ENCODE measurements around the gene ELF2.
"Not testable (repeated sequence)": the region's sequence is repeated elsewhere in the genome, so short reads cannot be mapped to it uniquely, and the experiment has no call there.

ELF2 gene

DNA sequence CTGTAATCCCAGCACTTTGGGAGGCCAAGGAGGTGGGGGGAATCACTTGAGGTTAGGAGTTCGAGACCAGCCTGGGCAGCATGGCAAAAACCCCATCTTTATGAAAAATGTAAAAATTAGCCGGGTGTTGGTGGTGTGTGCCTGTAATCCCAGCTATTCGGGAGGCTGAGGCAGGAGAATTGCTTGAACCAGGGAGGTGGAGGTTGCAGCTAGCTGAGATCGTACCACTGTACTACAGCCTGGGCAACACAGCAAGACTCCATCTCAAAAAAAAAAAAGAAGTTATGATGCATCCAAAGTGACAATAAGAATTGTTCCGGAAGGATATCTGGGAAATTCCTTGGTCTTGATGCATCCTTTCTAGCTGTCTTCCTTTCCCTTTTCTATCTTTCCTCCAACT is 154.2 kb downstream of the ELF2 start:
- H3K27ac ChIP-seq, result no peak overlapping the region
- TF ChIP-seq, protein P1, sequence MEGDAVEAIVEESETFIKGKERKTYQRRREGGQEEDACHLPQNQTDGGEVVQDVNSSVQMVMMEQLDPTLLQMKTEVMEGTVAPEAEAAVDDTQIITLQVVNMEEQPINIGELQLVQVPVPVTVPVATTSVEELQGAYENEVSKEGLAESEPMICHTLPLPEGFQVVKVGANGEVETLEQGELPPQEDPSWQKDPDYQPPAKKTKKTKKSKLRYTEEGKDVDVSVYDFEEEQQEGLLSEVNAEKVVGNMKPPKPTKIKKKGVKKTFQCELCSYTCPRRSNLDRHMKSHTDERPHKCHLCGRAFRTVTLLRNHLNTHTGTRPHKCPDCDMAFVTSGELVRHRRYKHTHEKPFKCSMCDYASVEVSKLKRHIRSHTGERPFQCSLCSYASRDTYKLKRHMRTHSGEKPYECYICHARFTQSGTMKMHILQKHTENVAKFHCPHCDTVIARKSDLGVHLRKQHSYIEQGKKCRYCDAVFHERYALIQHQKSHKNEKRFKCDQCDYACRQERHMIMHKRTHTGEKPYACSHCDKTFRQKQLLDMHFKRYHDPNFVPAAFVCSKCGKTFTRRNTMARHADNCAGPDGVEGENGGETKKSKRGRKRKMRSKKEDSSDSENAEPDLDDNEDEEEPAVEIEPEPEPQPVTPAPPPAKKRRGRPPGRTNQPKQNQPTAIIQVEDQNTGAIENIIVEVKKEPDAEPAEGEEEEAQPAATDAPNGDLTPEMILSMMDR (IDR thresholded peaks at IDR 0.05), result no peak
- H3K27me3 ChIP-seq, result no peaks in the 10 kb centered on the region
- no peak for DNase-seq
- intact Hi-C loops (cut with DNase I; ENCODE audit: low total_unique reads), result no loop called here
- H3K4me1 ChIP-seq, result no peaks in the 10 kb centered on the region
- no peak overlapping the region for H3K4me3 ChIP-seq
- H3K9me3 ChIP-seq, result no peaks in the 10 kb centered on the region
- no peaks in the 10 kb centered on the region for H3K36me3 ChIP-seq

DNA sequence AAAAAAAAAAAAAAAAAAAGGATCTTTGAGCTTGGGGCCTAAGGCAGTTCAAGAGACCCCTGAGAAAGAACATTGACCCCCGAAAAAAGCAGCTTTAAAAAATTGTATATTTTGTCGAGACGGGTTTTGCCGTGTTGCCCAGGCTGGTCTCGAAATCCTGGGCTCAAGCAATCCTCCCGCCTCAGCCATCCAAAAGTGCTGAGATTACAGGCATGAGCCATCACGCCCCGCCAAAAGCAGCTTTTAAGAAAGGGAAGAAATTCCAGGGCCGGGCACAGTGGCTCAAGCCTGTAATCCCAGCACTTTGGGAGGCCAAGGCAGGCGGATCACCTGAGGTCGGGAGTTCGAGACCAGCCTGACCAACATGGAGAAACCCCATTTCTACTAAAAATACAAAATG is 155.9 kb downstream of the ELF2 start:
- H3K4me1 ChIP-seq; H3K27me3 ChIP-seq; H3K9me3 ChIP-seq; H3K36me3 ChIP-seq; H3K27ac ChIP-seq; H3K4me3 ChIP-seq; intact Hi-C loops (cut with DNase I; ENCODE audit: low total_unique reads); DNase-seq: not testable (repeated sequence)

DNA sequence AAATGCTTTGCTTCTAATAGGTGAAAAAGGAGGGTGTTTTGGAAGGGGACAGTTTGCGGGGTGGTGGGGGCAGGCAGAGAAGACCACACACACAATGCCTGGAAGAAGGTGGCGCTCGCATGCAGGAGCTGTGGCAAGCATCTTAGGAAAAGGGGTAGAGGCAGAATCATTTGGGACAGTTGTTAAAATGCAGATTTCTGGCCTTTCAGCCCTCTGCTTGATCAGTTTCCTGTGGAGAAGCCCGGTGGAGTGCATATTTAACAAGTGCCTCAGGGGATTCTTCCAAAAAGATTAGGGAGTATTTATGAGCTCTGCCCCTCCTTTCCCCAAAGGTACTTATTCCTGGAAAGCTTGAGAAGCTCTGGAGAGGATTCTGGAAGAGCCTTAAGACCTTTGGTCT is 156.6 kb downstream of the ELF2 start:
- Histone ChIP-seq H3K27me3 (no peaks in the 10 kb centered on the region), H3K4me1 (peaks cover 0 to 6% (median under 1%) of the 10 kb centered on the region in 4 donors), H3K36me3 (no peaks in the 10 kb centered on the region), H3K9me3 (no peaks in the 10 kb centered on the region), H3K4me3 (no peak overlapping the region), H3K27ac (no peak overlapping the region)
- TF ChIP-seq, protein P1 (IDR thresholded peaks at IDR 0.05), result no peak
- DNase-seq, result no peak
- intact Hi-C loops (cut with DNase I; ENCODE audit: low total_unique reads), result no loop called here

DNA sequence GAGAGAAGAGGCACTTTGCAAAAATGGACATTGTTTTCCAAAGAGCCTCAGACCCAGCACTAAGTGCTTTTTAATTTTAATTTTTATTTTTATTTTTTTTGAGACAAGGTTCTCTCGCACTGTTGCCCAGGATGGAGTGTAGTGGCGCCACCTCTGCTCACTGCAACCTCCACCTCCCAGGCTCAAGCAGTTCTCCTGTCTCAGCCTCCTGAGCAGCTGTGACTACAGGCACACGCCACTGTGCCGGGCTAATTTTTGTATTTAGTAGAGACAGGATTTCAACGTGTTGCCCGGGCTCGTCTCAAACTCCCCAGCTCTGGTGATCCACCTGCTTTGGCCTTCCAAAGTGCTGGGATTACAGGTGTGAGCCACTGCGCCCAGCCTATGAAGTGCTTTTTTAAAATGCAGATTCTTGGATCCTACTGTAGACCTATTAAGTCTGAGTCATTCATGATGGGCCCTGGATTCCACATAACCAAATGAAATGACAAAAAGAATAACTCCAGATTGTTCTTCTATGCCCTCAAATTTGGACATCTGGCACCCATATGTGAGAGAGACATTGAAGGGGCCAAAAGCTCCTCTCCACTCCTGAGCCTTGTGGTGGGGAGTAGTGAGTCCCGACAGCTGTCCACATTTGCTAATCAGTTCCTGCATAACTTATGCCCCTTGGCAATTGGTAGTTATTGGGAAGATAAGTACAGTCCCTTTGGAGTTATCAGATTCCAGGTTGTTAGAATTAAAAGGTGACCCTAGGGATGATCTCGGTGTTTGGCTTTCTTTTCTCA is 157.9 kb downstream of the ELF2 start:
- no peaks in the 10 kb centered on the region for H3K36me3 ChIP-seq
- H3K27me3 ChIP-seq, result no peaks in the 10 kb centered on the region
- H3K4me1 ChIP-seq, result peaks cover 0 to 16% (median 7%) of the 10 kb centered on the region in 4 donors
- no peak for DNase-seq
- TF ChIP-seq, protein P1 (IDR thresholded peaks at IDR 0.05), result no peak
- no peaks in the 10 kb centered on the region for H3K9me3 ChIP-seq
- H3K27ac ChIP-seq, result no peak overlapping the region
- intact Hi-C loops (cut with DNase I; ENCODE audit: low total_unique reads), result loop anchor here (10.0 kb wide), 1 partner anchor 156 kb away; the partner anchor contains the start of gene ELF2
- no peak overlapping the region for H3K4me3 ChIP-seq

DNA sequence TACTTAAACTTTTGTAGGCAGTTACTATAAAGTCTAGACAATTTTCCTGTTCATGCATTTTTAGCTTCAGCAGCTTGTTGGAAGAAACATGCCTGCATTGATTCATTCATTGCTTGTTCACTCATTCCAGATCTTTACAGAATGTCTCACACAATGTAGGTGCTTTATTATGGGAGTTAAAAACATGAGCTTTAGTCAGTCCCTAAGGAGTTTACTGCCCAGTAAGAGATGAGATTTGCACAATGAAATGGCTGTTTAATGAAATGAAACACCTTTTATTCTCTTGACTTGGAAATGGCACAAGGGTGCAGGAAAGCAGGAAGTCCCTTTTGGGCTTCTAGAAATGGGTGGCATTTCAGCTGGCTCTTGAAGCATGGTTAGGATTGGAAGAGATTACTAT is 158.5 kb downstream of the ELF2 start:
- Histone ChIP-seq H3K36me3 (no peaks in the 10 kb centered on the region), H3K4me1 (peaks cover 0 to 20% (median 8%) of the 10 kb centered on the region in 4 donors), H3K9me3 (no peaks in the 10 kb centered on the region), H3K27ac (no peak overlapping the region), H3K27me3 (no peaks in the 10 kb centered on the region), H3K4me3 (no peak overlapping the region)
- DNase-seq, result no peak
- intact Hi-C loops (cut with DNase I; ENCODE audit: low total_unique reads), result loop anchor here (10.0 kb wide), 1 partner anchor 156 kb away; the partner anchor contains the start of gene ELF2
- TF ChIP-seq, protein P1 (IDR thresholded peaks at IDR 0.05), result no peak

DNA sequence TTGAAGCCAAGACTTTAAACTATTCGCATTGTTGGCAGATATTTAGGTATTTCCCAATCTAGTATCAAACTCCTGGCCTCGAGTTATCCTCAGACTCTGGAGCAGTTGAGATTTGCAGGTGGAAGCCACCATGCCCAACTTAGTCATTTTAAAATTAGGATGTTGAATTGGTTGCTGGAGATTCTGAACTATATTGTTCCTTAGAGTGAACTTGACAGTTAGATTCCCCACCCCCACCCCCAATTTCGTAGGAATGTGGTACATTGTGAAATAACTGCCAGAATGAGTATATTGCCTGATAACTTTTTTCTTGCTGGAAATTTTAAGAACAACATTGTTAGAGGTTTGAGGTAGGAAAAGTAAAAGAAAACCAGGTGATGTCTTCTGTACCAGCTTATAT is 159.2 kb downstream of the ELF2 start:
- Histone ChIP-seq H3K9me3 (no peaks in the 10 kb centered on the region), H3K4me1 (peaks cover 0 to 20% (median 8%) of the 10 kb centered on the region in 4 donors), H3K36me3 (no peaks in the 10 kb centered on the region), H3K4me3 (no peak overlapping the region), H3K27ac (no peak overlapping the region), H3K27me3 (no peaks in the 10 kb centered on the region)
- intact Hi-C loops (cut with DNase I; ENCODE audit: low total_unique reads), result loop anchor here (10.0 kb wide), 1 partner anchor 157 kb away; the partner anchor contains the start of gene ELF2
- DNase-seq, result no peak
- TF ChIP-seq, protein P1 (IDR thresholded peaks at IDR 0.05), result no peak

Measured in tibial artery (tissue), 4 donors.